Endothelial cell of umbilical vein (primary cell): ENCODE measurements around the gene TIPARP. TPM values are rescaled to one million over a fixed set of nuclear protein-coding genes. Genes with fewer than 3 reads are reported as not detected.

Experiments used
- BruUV-seq: library from RNA; stranded (reverse); fragments of 400-500 nt; replicated peaks from 2 replicates; lab custom pipeline; 2021; lab: Mats Ljungman, UMichigan
- CTCF ChIA-PET: fragments of 300-600, 350-600 bp; sonication (Branson Sonifier 250); formaldehyde crosslinking; loops from one replicate; lab custom pipeline; 2021; ENCODE audit warnings: antibody characterized with exemption, inconsistent platforms; lab: Charles Lee
- POLR2A ChIA-PET: fragments of 300-600, 350-600 bp; sonication (Branson Sonifier 250); formaldehyde crosslinking; loops from one replicate; lab custom pipeline; 2021; ENCODE audit warnings: antibody characterized with exemption, inconsistent platforms; lab: Charles Lee
- DNase-seq: peaks from one replicate; pipeline ENCODE4 v3.0.0-alpha.2; 2011; ENCODE audit warnings: low read depth, low spot score
- FAIRE-seq: peaks from 2 replicates; lab custom pipeline; 2011; peaks lifted over from hg19 to GRCh38; lab: Jason Lieb, UNC
- H2AFZ ChIP-seq: 2 replicates; pipeline ENCODE4 v1.6.0; 2012; ENCODE audit warnings: low read depth, low read length, control low read depth, inconsistent platforms
- H3K27ac ChIP-seq: 2 replicates; pipeline ENCODE4 v1.5.1; 2011; ENCODE audit warnings: low read depth, mild to moderate bottlenecking, control low read depth, low read length, moderate library complexity; ENCODE audit not compliant: insufficient read depth
- H3K27me3 ChIP-seq, 2 experiments: 2 replicates each; pipeline versions ENCODE4 v1.6.0 to v1.6.1; 2011; ENCODE audit warnings: low read length in 2 of 2, mixed read lengths in 1 of 2; ENCODE audit not compliant: control insufficient read depth in 2 of 2, insufficient read depth in 2 of 2
- H3K36me3 ChIP-seq, 2 experiments: 2 replicates in 1 of 2; 3 replicates in 1 of 2; pipeline ENCODE4 v1.5.1; 2011; ENCODE audit warnings: low read length in 2 of 2, mild to moderate bottlenecking in 1 of 2, moderate library complexity in 1 of 2; ENCODE audit not compliant: control insufficient read depth in 2 of 2, insufficient read depth in 2 of 2; ENCODE audit errors: extremely low read depth in 1 of 2
- H3K4me1 ChIP-seq: 3 replicates; pipeline ENCODE4 v1.5.1; 2011; ENCODE audit warnings: mild to moderate bottlenecking, low read length; ENCODE audit not compliant: control insufficient read depth, insufficient read depth; ENCODE audit errors: extremely low read depth
- H3K4me2 ChIP-seq: 2 replicates; pipeline ENCODE4 v1.6.1; 2011; ENCODE audit warnings: low read length, control low read depth, mixed read lengths; ENCODE audit not compliant: insufficient read depth
- H3K4me3 ChIP-seq, 3 experiments: fragments of 200-600 bp in 1 of 3; sonication (generic), shearing (Covaris generic) in 1 of 3; replicated peaks in 1 of 3; 2 replicates each; pipeline ENCODE4 v1.5.1; 2011 to 2016; ENCODE audit warnings: control low read depth in 3 of 3, low read length in 3 of 3, mild to moderate bottlenecking in 2 of 3, inconsistent platforms in 1 of 3, low read depth in 1 of 3, moderate library complexity in 1 of 3; ENCODE audit not compliant: insufficient read depth in 1 of 3
- H3K79me2 ChIP-seq: 2 replicates; pipeline ENCODE4 v1.6.0; 2012; ENCODE audit warnings: low read length, inconsistent platforms; ENCODE audit not compliant: control insufficient read depth, insufficient read depth
- H3K9ac ChIP-seq: replicated peaks from 2 replicates; pipeline ENCODE3; 2011; ENCODE audit warnings: low read length, control low read depth; ENCODE audit not compliant: insufficient read depth; ENCODE audit errors: extremely low read depth
- H3K9me1 ChIP-seq: replicated peaks from 3 replicates; pipeline ENCODE4 v1.6.0; 2011; ENCODE audit warnings: mild to moderate bottlenecking, low read length; ENCODE audit not compliant: control insufficient read depth, insufficient read depth; ENCODE audit errors: extremely low read depth
- H3K9me3 ChIP-seq: replicated peaks from 2 replicates; pipeline ENCODE4 v1.5.1; 2012; ENCODE audit warnings: low read length, inconsistent platforms; ENCODE audit not compliant: control insufficient read depth, insufficient read depth
- H4K20me1 ChIP-seq: replicated peaks from 2 replicates; pipeline ENCODE3; 2011; ENCODE audit warnings: mild to moderate bottlenecking, low read length; ENCODE audit not compliant: control insufficient read depth, insufficient read depth; ENCODE audit errors: extremely low read depth
- EZH2 ChIP-seq: IDR thresholded peaks from 2 replicates; pipeline ENCODE4 v1.6.1; 2012; ENCODE audit warnings: borderline replicate concordance, low read depth, mild to moderate bottlenecking, moderate library complexity, low read length, inconsistent platforms; ENCODE audit not compliant: severe bottlenecking
- FOS ChIP-seq: IDR thresholded peaks from 2 replicates; pipeline ENCODE4 v1.6.1; 2011; ENCODE audit warnings: mild to moderate bottlenecking, low read length, moderate library complexity, borderline replicate concordance; ENCODE audit not compliant: insufficient read depth
- GATA2 ChIP-seq: IDR thresholded peaks from 2 replicates; pipeline ENCODE4 v1.7.0; 2011; ENCODE audit warnings: low read depth, mild to moderate bottlenecking, moderate library complexity, mixed read lengths, low read length; ENCODE audit not compliant: insufficient read length, insufficient read depth
- JUN ChIP-seq: IDR thresholded peaks from 2 replicates; pipeline ENCODE4 v1.6.1; 2011; ENCODE audit warnings: borderline replicate concordance, low read depth; ENCODE audit not compliant: insufficient read length, insufficient read depth
- POLR2A ChIP-seq: IDR thresholded peaks from 2 replicates; pipeline ENCODE4 v1.6.1; 2012; ENCODE audit warnings: low read depth, mild to moderate bottlenecking, control low read depth, low read length
- POLR2AphosphoS5 ChIP-seq: IDR thresholded peaks from 2 replicates; pipeline ENCODE4 v1.6.1; 2012; ENCODE audit warnings: low read depth, mild to moderate bottlenecking, control low read depth, low read length, moderate library complexity; ENCODE audit not compliant: insufficient read depth
- dilution Hi-C: fragments of 300-500 bp; cut with MboI; formaldehyde crosslinking; loops from one replicate; pipeline ENCODE4 v1.15.0; 2019; ENCODE audit warnings: low sequenced_read_pairs; ENCODE audit not compliant: extremely low pct_ligation_motif_present
- intact Hi-C: fragments of 100-400 bp; cut with micrococcal nuclease; formaldehyde crosslinking; loops from one replicate; pipeline ENCODE4 v1.10.0; 2022
- polyA plus RNA-seq, 4 experiments: library from polyadenylated mRNA; depleted of rRNA in 3 of 4; stranded (reverse) in 3 of 4; unstranded in 1 of 4; fragments of >200 nt; gene quantifications; 2 replicates each; pipeline versions ENCODE4 v1.2.1 to v1.2.3, GENCODE V29; 2011 to 2012; ENCODE audit warnings: missing spikeins in 1 of 4
- total RNA-seq: library from RNA; stranded (reverse); gene quantifications from 2 replicates; pipeline ENCODE4 v1.2.3, GENCODE V29; 2021
- TF ChIP-seq, protein P1 (sequence below), 2 donors: IDR thresholded peaks; 1 replicate in 1 of 2; 2 replicates in 1 of 2; pipeline ENCODE4 v1.5.1; 2011; ENCODE audit warnings: low read length in 2 of 2, mild to moderate bottlenecking in 2 of 2, moderate library complexity in 2 of 2, control low read depth in 1 of 2, inconsistent platforms in 1 of 2, low read depth in 1 of 2; ENCODE audit not compliant: insufficient read depth in 1 of 2; ENCODE audit errors: extremely low read depth in 1 of 2
- TF ChIP-seq, protein P2 (sequence below): IDR thresholded peaks from 2 replicates; pipeline ENCODE4 v1.6.1; 2011; ENCODE audit not compliant: insufficient read depth, insufficient read length

TIPARP gene
- total and polyA plus RNA-seq, 2 donors (not counting 3 experiments of a cell fraction or from before 2014, with no cell fraction given) = 9.1 to 21.2 TPM

DNA sequence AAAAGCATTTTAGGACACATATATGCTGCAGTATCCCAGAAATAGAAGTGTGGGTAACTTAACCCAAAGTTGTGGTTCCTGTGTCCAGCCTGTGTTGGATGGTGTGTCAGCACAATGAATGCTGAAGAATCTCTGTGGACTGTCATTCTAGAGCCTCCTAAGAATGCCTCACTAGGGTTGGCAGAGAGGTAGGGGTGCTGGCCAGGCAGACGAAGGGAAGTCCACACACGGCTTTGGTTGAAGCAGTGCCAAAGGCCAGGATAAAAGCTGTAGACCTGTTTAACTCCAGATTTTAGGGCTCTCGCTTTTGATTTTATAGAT, 43.7 kb upstream of the TIPARP start:
- no peak for FAIRE-seq
- TF ChIP-seq, protein P1, sequence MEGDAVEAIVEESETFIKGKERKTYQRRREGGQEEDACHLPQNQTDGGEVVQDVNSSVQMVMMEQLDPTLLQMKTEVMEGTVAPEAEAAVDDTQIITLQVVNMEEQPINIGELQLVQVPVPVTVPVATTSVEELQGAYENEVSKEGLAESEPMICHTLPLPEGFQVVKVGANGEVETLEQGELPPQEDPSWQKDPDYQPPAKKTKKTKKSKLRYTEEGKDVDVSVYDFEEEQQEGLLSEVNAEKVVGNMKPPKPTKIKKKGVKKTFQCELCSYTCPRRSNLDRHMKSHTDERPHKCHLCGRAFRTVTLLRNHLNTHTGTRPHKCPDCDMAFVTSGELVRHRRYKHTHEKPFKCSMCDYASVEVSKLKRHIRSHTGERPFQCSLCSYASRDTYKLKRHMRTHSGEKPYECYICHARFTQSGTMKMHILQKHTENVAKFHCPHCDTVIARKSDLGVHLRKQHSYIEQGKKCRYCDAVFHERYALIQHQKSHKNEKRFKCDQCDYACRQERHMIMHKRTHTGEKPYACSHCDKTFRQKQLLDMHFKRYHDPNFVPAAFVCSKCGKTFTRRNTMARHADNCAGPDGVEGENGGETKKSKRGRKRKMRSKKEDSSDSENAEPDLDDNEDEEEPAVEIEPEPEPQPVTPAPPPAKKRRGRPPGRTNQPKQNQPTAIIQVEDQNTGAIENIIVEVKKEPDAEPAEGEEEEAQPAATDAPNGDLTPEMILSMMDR (IDR thresholded peaks at IDR 0.05; ENCODE audit: extremely low read depth in 1 of 2, insufficient read depth in 1 of 2, low read depth in 1 of 2, low read length in 2 of 2) = no peak
- TF ChIP-seq GATA2 = no peak
- TF ChIP-seq, protein P2, sequence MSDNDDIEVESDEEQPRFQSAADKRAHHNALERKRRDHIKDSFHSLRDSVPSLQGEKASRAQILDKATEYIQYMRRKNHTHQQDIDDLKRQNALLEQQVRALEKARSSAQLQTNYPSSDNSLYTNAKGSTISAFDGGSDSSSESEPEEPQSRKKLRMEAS = no peak
- no peak for TF ChIP-seq EZH2
- TF ChIP-seq POLR2AphosphoS5 = no peak
- no peak for TF ChIP-seq JUN
- no peak for TF ChIP-seq FOS
- TF ChIP-seq POLR2A = no peak
- Histone ChIP-seq H3K9ac (no peak overlapping the region), H3K9me3 (no peaks in the 10 kb centered on the region), H3K4me3 (no peak overlapping the region), H3K27me3 (no peaks in the 10 kb centered on the region), H3K27ac (no peak overlapping the region), H3K4me2 (no peak overlapping the region), H3K79me2 (no peaks in the 10 kb centered on the region), H2AFZ (no peak overlapping the region), H3K4me1 (no peaks in the 10 kb centered on the region), H4K20me1 (no peaks in the 10 kb centered on the region), H3K9me1 (no peaks in the 10 kb centered on the region), H3K36me3 (no peaks in the 10 kb centered on the region)
- no TSS peak for BruUV-seq
- no peak for DNase-seq
- dilution Hi-C loops = no loop called here
- POLR2A ChIA-PET = no interaction called here
- intact Hi-C loops = no loop called here
- CTCF ChIA-PET = interaction anchor here (0.6 kb wide), 1 partner anchor 12 kb away, joined by 3 read pairs; no protein-coding TSS in a partner anchor
